Stimulated activated CD4-positive, alpha-beta T cell treated with anti-CD3 and anti-CD28 coated beads, Interleukin-2, amount 100 ng/mL, for 4 hours (primary cell): ENCODE measurements around the gene SLC22A25.
"Not testable (repeated sequence)": the region's sequence is repeated elsewhere in the genome, so short reads cannot be mapped to it uniquely, and the experiment has no call there.

ENCODE experiments used
- DNase-seq: peaks from one replicate; pipeline ENCODE4 v3.0.0-alpha.2; 2020; ENCODE audit warnings: low read depth

Gene SLC22A25

DNA sequence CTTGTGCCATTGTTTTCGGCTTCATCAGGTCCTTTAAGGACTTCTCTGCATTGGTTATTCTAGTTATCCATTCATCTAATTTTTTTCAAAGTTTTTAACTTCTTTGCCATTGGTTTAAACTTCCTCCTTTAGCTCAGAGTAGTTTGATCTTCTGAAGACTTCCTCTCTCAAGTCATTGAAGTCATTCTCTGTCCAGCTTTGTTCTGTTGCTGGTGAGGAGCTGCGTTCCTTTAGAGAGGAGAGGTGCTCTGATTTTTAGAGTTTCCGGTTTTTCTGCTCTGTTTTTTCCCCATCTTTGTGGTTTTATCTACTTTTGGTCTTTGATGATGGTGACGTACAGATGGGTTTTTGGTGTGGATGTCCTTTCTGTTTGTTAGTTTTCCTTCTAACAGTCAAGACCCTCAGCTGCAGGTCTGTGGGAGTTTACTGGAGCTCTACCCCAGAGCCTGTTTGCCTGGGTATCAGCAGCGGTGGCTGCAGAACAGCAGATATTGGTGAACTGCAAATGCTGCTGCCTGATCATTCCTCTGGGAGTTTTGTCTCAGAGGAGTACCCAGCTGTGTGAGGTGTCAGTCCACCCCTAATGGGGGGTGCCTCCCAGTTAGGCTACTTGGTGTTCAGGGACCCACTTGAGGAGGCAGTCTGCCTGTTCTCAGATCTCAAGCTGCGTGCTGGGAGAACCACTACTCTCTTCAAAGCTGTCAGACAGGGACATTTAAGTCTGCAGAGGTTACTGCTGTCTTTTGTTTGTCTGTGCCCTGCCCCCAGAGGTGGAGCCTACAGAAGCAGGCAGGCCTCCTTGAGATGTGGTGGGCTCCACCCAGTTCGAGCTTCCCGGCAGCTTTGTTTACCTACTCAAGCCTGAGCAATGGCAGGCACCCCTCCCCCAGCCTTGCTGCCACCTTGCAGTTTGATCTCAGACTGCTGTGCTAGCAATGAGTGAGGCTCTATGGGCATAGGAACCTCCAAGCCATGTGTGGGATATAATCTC lies 7.6 kb downstream of the SLC22A25 start:
- not testable (repeated sequence) for DNase-seq

DNA sequence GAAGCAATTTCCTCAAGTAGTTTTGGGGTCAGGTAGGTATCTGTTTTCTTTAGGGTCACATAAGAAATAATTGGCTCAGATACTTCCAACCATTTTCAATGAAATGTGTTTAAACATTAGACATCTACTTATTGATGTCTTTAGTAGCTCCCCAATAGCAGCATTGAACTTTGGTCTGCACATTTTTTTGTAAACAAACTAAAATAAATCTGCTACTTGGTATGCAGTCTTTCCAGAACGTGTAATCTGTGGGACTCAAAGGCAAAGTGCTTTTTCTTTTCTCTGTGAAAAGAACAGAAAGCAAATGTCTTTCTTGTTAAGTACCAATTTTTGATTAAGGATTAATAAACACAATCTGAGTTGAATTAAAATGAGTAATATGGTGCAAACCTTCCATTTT lies 13.6 kb downstream of the SLC22A25 start:
- no peak for DNase-seq

DNA sequence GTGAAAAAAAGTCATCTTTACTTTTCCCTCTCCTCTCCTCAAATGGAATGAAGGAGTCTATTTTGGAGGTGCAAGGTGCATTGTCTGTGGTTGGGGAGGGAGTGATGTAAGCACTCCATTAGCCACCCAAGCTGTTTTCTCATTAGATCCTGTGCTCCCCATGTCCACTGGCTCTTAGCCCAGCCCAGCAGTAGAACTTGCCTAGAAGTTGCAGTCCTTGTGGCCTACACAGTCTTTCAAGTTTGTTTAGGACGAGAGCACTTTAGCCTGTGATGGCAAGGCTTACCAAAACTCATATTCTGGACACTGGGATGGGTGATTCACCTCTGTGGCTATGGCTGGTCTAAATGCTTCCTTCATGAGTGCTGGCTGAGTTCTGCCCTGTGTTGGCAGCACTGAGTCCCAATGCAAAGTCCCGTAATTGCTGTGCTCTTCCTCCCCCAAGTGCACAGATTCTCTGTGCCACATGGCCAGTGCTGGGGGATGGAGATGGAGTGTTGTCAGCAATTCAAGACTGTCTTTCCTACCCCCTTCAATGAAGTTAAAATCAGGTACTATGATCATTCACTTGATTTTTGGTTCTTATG lies 15.8 kb downstream of the SLC22A25 start:
- no peak for DNase-seq

GRCh38 chr11:63226488-63227114 lies 16.8 kb downstream of the SLC22A25 start:
- no peak for DNase-seq

DNA sequence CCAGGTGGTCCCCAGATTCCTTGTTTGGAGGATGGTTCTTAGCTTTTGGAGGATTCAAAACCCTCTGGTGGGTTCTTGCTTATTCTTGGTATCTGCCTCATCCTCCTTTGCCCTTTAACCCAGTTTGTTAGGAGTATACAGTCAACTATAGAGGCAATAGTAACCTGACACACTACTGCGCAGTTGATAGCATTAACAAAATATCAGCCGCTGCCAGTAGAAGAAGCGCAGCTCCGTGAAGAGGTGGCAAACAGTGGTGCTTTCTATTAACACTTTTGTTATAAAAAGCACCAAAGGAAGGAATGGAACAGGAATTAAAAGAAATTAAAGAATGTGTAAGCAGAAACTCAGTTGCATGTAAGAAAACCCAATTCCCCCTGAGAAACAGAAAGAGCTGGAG lies 29.3 kb downstream of the SLC22A25 start:
- no peak for DNase-seq

DNA sequence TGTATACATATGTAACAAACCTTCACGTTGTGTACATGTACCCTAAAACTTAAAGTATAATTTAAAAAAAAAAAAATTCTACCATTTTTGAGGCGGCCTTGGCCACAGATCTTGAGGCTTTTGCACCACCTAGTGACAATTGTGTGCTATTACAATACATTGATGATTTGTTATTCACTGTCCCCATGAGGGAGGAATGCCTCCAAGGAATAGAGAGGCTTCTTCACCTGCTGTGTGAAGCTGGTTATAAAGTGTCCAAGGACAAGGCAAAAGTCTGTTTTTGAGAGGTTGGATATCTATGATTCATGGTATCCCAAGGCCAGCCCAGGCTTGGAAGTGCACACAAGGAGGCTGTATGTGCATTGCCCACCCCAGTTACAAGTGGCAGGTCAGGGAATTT lies 30.7 kb downstream of the SLC22A25 start:
- no peak for DNase-seq

GRCh38 chr11:63210111-63210510 lies 33.3 kb downstream of the SLC22A25 start:
- no peak for DNase-seq
